ENCODE results near the gene VPS4A.

GRCh38 chr16:69327585-69328310, 16.6 kb downstream of the VPS4A start:
- TF ChIP-seq, protein P1, sequence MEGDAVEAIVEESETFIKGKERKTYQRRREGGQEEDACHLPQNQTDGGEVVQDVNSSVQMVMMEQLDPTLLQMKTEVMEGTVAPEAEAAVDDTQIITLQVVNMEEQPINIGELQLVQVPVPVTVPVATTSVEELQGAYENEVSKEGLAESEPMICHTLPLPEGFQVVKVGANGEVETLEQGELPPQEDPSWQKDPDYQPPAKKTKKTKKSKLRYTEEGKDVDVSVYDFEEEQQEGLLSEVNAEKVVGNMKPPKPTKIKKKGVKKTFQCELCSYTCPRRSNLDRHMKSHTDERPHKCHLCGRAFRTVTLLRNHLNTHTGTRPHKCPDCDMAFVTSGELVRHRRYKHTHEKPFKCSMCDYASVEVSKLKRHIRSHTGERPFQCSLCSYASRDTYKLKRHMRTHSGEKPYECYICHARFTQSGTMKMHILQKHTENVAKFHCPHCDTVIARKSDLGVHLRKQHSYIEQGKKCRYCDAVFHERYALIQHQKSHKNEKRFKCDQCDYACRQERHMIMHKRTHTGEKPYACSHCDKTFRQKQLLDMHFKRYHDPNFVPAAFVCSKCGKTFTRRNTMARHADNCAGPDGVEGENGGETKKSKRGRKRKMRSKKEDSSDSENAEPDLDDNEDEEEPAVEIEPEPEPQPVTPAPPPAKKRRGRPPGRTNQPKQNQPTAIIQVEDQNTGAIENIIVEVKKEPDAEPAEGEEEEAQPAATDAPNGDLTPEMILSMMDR (optimal IDR thresholded peaks at IDR 0.05 in 1 of 3, IDR thresholded peaks at IDR 0.05 in 1 of 3, conservative IDR thresholded peaks at IDR 0.05 in 1 of 3; ENCODE audit: extremely low read depth in 1 of 3, insufficient read depth in 2 of 3, low read length in 3 of 3), result no peak
- no peak for TF ChIP-seq EZH2 (IDR thresholded peaks at IDR 0.05; ENCODE audit: low read length)
